Mesothelial cell of epicardium (in vitro differentiated cells): Measurements from ENCODE around the gene TRIM16. TPM values are rescaled to one million over a fixed set of nuclear protein-coding genes. Genes with fewer than 3 reads are reported as not detected.
"Not testable (repeated sequence)": the region's sequence is repeated elsewhere in the genome, so short reads cannot be mapped to it uniquely, and the experiment has no call there.

Experiments used
- DNase-seq, 2 experiments: peaks; one replicate each; pipeline ENCODE4 v3.0.0; 2021; ENCODE audit warnings: low spot score in 2 of 2; ENCODE audit not compliant: unreplicated experiment in 2 of 2
- H3K27ac Mint-ChIP-seq: 2 replicates; pipeline ENCODE4 v1.8.0; 2021; ENCODE audit warnings: mixed read lengths
- H3K27me3 Mint-ChIP-seq: 2 replicates; pipeline ENCODE4 v1.8.0; 2021; ENCODE audit warnings: low read depth, mixed read lengths
- H3K36me3 Mint-ChIP-seq: 2 replicates; pipeline ENCODE4 v1.8.0; 2021; ENCODE audit warnings: mixed read lengths
- H3K4me1 Mint-ChIP-seq: 2 replicates; pipeline ENCODE4 v1.8.0; 2021; ENCODE audit warnings: mixed read lengths
- H3K4me3 Mint-ChIP-seq: 2 replicates; pipeline ENCODE4 v1.8.0; 2021; ENCODE audit warnings: mild to moderate bottlenecking, moderate library complexity, mixed read lengths
- H3K9me3 Mint-ChIP-seq: 2 replicates; pipeline ENCODE4 v1.8.0; 2021; ENCODE audit warnings: mixed read lengths
- total RNA-seq: library from RNA; stranded (reverse); gene quantifications from 3 replicates; pipeline ENCODE4 v1.2.1, GENCODE V29; 2021

TRIM16 gene
- total RNA-seq, 1 donor from 2014 or later = 35.9 TPM

- H3K27me3 Mint-ChIP-seq, DNase-seq, H3K4me3 Mint-ChIP-seq, H3K36me3 Mint-ChIP-seq, H3K27ac Mint-ChIP-seq, H3K9me3 Mint-ChIP-seq: not testable (repeated sequence)
- H3K4me1 Mint-ChIP-seq = peaks cover 15% of the 10 kb centered on the region
Measured at GRCh38 chr17:15589544-15590536, 94.3 kb downstream of the TRIM16 start.

- not testable (repeated sequence) for H3K36me3 Mint-ChIP-seq, H3K9me3 Mint-ChIP-seq, DNase-seq, H3K27ac Mint-ChIP-seq, H3K4me3 Mint-ChIP-seq, H3K27me3 Mint-ChIP-seq
- peaks cover 15% of the 10 kb centered on the region for H3K4me1 Mint-ChIP-seq
Measured at GRCh38 chr17:15588017-15588416, 96.1 kb downstream of the TRIM16 start.

- DNase-seq, H3K4me3 Mint-ChIP-seq, H3K27ac Mint-ChIP-seq, H3K36me3 Mint-ChIP-seq, H3K27me3 Mint-ChIP-seq, H3K9me3 Mint-ChIP-seq, H3K4me1 Mint-ChIP-seq: not testable (repeated sequence)
Measured at GRCh38 chr17:15583313-15583712, 100.8 kb downstream of the TRIM16 start.

GRCh38 chr17:15581462-15581861, 102.6 kb downstream of the TRIM16 start:
- H3K4me1 Mint-ChIP-seq, H3K9me3 Mint-ChIP-seq, DNase-seq, H3K27ac Mint-ChIP-seq, H3K27me3 Mint-ChIP-seq, H3K36me3 Mint-ChIP-seq, H3K4me3 Mint-ChIP-seq: not testable (repeated sequence)

Other genes with a start within 250 kb of the TRIM16 start
- 34.1 to 39.7 TPM (median 34.8 TPM) in 3 replicates for gene CDRT4, start 216.7 kb downstream of the TRIM16 start, total RNA-seq
- 61.1 to 66.4 TPM (median 62.0 TPM) in 3 replicates for gene TVP23C, start 120.8 kb downstream of the TRIM16 start, total RNA-seq
- 0.99 to 1.5 TPM (median 1.3 TPM) in 3 replicates for gene FBXW10B, start 64.6 kb downstream of the TRIM16 start, total RNA-seq
- gene ZNF286A, start 15.4 kb upstream of the TRIM16 start, total RNA-seq = 82.2 to 91.9 TPM (median 89.6 TPM) in 3 replicates
- 2.8 to 3.8 TPM (median 2.8 TPM) in 3 replicates for gene TBC1D26, start 48.0 kb upstream of the TRIM16 start, total RNA-seq